Measurements from ENCODE around the gene MOGAT3.

- no peak for TF ChIP-seq POLR2AphosphoS5 (IDR thresholded peaks at IDR 0.05; ENCODE audit: low read depth, low read length)
- TF ChIP-seq POLR2A (IDR thresholded peaks at IDR 0.05; ENCODE audit: low read depth, low read length): no peak
Observed at GRCh38 chr7:101212014-101212413, 11.2 kb upstream of the MOGAT3 start.
